HG02642 (cell line): ENCODE data around the gene SCTR.

Source experiments
- ATAC-seq: cut with Tn5 transposase; IDR thresholded peaks from one replicate; pipeline ENCODE4 v1.9.1; 2021; ENCODE audit warnings: mild to moderate bottlenecking; ENCODE audit not compliant: unreplicated experiment, poor library complexity

Gene SCTR

DNA sequence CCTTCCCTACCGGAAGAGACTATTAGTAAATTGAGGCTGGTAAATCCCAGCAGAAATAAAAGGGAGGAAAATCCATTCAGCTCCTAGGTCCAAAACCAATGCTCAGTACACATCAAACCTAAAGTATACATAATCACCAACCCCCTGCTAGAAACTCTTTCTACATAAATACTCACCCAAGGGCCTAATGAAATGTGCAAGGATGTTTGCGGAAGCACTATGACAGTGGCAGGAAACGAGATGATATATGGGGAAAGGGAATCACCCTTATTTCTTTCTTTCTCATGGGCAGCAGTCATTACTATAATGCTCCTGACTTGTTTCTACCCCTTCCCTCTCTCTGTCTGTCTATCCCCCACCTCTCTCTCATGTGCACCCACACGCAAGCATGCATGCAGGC is 1.3 kb upstream of the SCTR start:
- no peak for ATAC-seq

- ATAC-seq, result no peak
Measured at GRCh38 chr2:119523383-119523951, 816 bp downstream of the SCTR start.

DNA sequence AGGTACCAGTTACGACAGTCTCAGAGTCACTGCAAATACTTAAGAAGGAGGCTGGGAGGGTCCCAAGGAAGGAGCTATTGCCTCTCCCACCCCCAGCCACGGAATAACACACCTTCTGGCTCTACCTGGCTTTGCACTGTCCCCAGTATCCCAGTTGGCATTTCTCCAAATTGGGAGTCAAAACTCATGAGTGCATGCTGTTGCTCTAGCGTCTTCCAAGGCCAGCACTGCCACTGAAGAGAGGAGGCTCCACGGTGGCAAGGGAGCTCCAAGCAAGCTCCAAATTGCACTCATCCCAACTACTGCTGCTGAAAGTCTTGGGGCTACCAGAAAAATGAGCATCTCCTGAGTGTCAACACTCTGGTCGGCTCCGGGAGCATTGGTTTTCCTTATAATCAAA is 1.6 kb downstream of the SCTR start:
- ATAC-seq, result no peak

- no peak for ATAC-seq
Measured at GRCh38 chr2:119521433-119522050, 2.7 kb downstream of the SCTR start.

GRCh38 chr2:119520696-119521432 is 3.4 kb downstream of the SCTR start:
- ATAC-seq, result no peak

DNA sequence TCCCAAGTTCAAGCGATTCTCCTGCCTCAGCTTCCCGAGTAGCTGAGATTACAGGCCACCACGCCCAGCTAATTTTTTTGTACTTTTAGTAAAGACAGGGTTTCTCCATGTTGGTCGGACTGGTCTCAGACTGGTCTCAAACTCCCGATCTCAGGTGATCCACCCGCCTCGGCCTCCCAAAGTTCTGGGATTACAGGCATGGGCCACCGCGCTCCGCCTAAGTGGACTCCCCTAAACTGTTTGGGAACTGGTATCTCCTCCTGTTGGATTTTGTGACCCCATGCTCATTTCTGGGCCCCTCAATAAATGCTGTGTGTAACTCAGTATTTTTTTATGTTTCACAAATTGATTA is 5.2 kb downstream of the SCTR start:
- ATAC-seq, result no peak

GRCh38 chr2:119518401-119519056 is 5.8 kb downstream of the SCTR start:
- no peak for ATAC-seq

DNA sequence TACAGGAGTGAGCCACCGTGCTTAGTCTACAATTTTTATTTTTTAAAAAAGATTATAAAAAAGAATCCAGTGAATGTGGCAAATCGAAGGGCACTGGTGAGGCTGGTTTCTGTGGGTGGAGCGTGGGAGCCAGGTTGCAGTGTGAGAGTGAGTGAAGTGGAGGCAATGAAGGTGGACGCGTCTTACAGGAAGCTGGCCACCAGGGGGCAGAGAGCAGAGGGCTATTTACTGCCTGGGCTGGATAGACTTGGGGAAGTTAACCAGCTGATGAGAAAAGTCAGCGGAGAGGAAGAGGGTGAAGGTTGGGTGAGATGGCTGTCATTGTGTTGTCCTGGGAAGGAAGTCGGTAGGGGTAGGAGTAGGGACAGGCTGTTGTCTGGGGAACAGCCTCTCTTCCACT is 6.8 kb downstream of the SCTR start:
- peak; percentile 93 for ATAC-seq

- ATAC-seq, result no peak
Measured at GRCh38 chr2:119516121-119516520, 8.2 kb downstream of the SCTR start.

DNA sequence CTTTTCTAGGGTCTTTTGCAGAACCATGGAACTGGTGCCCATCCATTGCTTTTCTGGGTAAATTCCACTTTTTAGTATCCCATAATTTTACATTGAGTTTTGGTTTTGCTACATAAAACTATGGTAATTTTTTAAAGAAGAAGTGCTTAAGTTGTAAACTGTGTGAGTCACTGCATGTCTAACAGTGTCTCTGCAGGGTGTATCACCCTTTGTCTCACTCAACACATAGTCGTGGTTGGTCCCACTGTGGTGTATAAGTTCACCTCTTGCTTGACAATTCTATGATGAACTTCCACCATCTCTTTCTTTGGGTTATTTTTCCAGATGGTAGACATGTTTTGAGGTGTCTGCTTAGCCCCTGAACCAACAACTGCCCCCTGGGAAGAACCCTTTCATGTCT is 10.5 kb downstream of the SCTR start:
- no peak for ATAC-seq

DNA sequence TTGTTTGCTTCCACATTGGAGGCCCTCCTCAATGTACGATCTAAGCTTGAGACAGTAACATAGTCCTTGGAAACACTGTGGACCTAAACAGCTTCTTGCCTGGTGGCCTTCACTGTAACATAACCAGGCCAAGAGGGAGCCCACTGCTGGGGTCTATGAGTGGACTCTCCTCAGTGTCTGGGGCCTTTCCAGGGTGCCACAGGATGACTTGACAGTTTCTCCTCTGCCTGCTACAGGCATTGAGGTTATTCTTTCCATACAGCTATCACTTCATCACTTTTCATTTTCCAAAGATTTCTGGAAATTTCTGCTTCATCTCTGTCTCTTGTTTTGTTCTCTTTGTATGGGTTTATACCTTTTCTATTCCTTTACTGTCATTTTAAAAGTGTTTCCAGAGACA is 11.3 kb downstream of the SCTR start:
- no peak for ATAC-seq

GRCh38 chr2:119511989-119512388 is 12.3 kb downstream of the SCTR start:
- no peak for ATAC-seq

- ATAC-seq, result no peak
Measured at GRCh38 chr2:119508756-119509155, 15.5 kb downstream of the SCTR start.

DNA sequence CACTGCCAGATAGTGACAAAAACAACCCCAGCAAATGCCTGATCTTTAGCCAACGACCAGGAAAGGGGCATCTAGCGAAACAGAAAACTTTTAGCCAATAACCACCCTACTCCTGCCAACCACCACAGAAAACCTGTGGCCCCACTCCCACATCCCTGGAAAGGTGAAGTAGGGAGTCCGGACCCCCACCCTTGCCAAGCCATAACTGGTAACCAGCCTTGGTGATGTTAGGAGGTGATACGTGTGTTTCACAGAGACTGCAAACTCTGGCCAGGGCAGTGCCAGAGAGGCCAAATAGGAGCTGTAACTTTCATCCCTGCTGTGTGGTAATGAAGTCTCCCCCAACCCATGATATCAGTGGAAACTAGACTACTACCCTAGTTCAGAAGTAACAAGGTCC is 27.6 kb downstream of the SCTR start:
- ATAC-seq, result no peak

DNA sequence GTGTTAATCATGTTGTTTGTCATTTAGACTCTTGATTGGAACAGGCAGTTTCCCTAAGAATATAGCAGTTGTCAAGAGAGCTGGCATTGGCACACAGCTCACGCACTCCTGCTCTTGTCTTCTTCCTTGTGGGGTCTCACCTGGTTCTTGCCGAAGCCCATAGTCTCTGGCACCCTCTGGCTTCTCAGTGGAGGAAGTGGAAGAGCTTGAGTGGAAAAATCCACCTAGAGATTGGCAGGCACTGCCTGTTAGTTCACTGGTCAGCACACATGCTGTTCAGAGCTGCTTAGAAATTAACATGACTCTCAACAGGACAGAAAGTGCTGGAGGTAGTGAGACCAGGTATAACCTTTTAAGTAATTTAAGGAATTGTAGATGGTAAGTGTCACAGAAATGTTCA is 28.3 kb downstream of the SCTR start:
- ATAC-seq, result no peak

- no peak for ATAC-seq
Measured at GRCh38 chr2:119494163-119494790, 30.0 kb downstream of the SCTR start.

- ATAC-seq, result no peak
Measured at GRCh38 chr2:119491776-119492525, 32.3 kb downstream of the SCTR start.

DNA sequence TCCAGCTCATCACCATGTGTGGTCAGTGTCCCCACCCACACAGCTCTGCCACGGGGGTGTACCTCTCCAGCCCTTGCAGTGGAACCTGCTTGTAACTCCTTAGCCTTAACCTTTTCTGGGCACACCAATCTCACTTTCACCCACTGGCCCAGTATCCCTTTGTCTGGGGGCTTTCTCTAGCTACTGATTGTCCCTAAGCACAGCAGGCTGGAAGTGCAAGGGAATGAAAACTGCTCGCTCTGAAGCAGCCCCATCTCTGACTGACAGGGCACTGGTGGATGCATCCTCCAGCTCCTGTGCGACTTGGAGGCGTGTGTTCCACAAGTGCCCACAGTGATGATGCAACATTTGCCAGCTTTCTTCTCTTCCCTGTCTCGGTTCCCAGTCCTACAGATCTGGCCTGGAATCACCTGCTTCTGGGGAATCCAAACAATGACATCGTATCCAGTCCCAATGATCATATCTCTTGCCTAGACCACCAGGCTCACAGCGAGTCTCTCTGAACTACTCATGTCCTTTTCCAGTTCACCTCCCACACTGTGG is 33.6 kb downstream of the SCTR start:
- no peak for ATAC-seq

GRCh38 chr2:119490106-119490505 is 34.2 kb downstream of the SCTR start:
- no peak for ATAC-seq
